K562 (cell line): ENCODE measurements around the gene TNN. TPM values are rescaled to one million over a fixed set of nuclear protein-coding genes. Genes with fewer than 3 reads are reported as not detected.

Experiments
- COPS2 ChIP-seq: fragments of 450-650 bp; conservative IDR thresholded peaks from 2 replicates; pipeline ENCODE4 v1.6.1; 2016; ENCODE audit warnings: mild to moderate bottlenecking, moderate library complexity
- EP300 ChIP-seq: IDR thresholded peaks from 2 replicates; pipeline ENCODE4 v1.6.1; 2012; ENCODE audit warnings: low read length, improper control_type of control experiment
- MED1 ChIP-seq: sonication (generic); formaldehyde crosslinking; IDR thresholded peaks from 2 replicates; pipeline ENCODE4 v1.8.1; 2023; ENCODE audit warnings: missing genetic modification reagents, borderline replicate concordance
- NCOR1 ChIP-seq: fragments of 450-650 bp; IDR thresholded peaks from 2 replicates; pipeline ENCODE4 v1.6.1; 2016; ENCODE audit warnings: mild to moderate bottlenecking, moderate library complexity
- PHF20 ChIP-seq: fragments of 450-650 bp; IDR thresholded peaks from 2 replicates; pipeline ENCODE4 v1.6.1; 2018; ENCODE audit not compliant: partially characterized antibody
- SRSF7 ChIP-seq: fragments of 200-400 bp; formaldehyde crosslinking; optimal IDR thresholded peaks from 2 replicates; pipeline ENCODE3; 2017; ENCODE audit warnings: mild to moderate bottlenecking, low read depth, low read length
- XRCC3 ChIP-seq: fragments of 450-650 bp; IDR thresholded peaks from 2 replicates; pipeline ENCODE4 v1.6.1; 2017; ENCODE audit warnings: mild to moderate bottlenecking, moderate library complexity
- ZBTB7A ChIP-seq: IDR thresholded peaks from 2 replicates; pipeline ENCODE4 v1.6.1; 2011; ENCODE audit warnings: low read depth, mild to moderate bottlenecking, low read length, moderate library complexity, borderline replicate concordance; ENCODE audit not compliant: control insufficient read depth
- ZNF12 ChIP-seq: sonication (generic); formaldehyde crosslinking; IDR thresholded peaks from 2 replicates; pipeline ENCODE4 v1.4.0; 2020; ENCODE audit warnings: mild to moderate bottlenecking, missing genetic modification reagents
- polyA plus RNA-seq, 8 experiments: library from polyadenylated mRNA; depleted of rRNA in 4 of 8; stranded (reverse) in 5 of 8; unstranded in 3 of 8; fragments of >200 nt; fragmentation: Nextera tagmentation in 2 of 8; fragmentation: Illumina TruSeq in 1 of 8; extraction: Ambion mirVana in 2 of 8; extraction: Trizol in 1 of 8; gene quantifications; 2 replicates each; pipeline versions ENCODE4 v1.2.1 to v1.2.3, GENCODE V29; 2011 to 2014; ENCODE audit warnings: inconsistent platforms in 1 of 8, missing spikeins in 1 of 8
- total RNA-seq, 7 experiments: library from RNA; depleted of rRNA in 6 of 7; stranded (reverse); fragments of >200 nt in 6 of 7; fragmentation: Illumina TruSeq in 2 of 7; extraction: Trizol in 2 of 7; gene quantifications; 2 replicates each; pipeline versions ENCODE4 v1.2.1 to v1.2.3, GENCODE V29; 2011 to 2021; ENCODE audit warnings: low replicate concordance in 1 of 7
- TF ChIP-seq, protein P1 (sequence below): fragments of 450-650 bp; IDR thresholded peaks from 2 replicates; pipeline ENCODE4 v1.6.1; 2014; ENCODE audit warnings: low read depth, mild to moderate bottlenecking, moderate library complexity, borderline replicate concordance
- TF ChIP-seq, protein P2 (sequence below): fragments of 250-450 bp; sonication (Bioruptor Pico); IDR thresholded peaks from 2 replicates; pipeline ENCODE4 v1.4.0; 2020; ENCODE audit warnings: mild to moderate bottlenecking, moderate library complexity
- TF ChIP-seq, protein P3 (sequence below), 2 experiments: fragments of 450-650 bp; IDR thresholded peaks; 2 replicates each; pipeline ENCODE4 v1.6.1; 2016; ENCODE audit warnings: mild to moderate bottlenecking in 2 of 2, borderline replicate concordance in 1 of 2, low read depth in 1 of 2, moderate library complexity in 1 of 2

The TNN gene
- total and polyA plus RNA-seq, 9 of the 15 experiments (the other 6 are each of a cell fraction or from before 2014, with no cell fraction given) = 0.01 to 0.09 (median 0.07) TPM; not detected in 4

DNA sequence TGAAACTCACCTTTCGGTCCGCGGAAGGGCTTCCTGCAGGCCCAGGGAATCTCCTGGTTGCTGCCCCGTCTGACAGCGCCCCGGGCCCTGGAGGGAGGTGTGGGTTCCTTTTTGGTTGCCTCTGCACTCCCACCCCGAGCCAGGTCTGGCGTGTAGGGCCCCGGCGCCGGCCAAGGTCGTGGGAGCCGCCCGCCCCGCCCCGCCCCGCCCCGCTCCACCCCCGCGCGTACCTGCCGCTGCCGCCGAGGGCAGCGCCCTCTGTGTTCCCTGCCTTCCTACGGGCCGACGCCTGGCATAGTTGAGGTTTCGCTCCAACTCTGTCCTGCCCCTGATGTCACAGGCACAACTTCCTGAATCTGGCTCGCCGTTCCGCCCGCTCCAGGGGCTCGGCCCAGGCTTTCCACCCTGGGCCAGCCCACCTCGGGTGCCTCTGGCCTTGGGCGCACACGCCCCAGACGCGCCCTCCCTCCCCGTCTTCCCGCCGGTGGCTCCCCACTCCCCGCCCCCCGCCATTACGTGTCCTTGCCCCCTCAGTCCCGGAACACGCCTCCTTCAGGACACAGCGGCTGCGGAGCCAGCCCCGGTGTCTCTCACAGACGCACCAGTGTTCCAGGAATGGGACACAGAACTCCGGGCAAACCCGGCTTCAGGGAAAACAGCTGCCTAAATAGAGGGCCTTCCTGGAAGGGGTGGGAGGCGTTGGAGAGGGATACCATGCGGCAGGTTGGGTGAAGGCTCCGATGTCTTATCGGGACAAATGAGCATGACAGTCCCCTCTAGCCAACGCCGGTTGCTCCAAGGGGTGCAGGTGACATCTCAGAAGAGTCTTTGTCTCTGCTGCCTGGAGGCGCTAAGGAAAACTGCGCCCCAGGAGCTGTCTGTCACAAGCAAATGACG, 125.2 kb downstream of the TNN start, which contains the start of gene KIAA0040 (continued):
- no peak for TF ChIP-seq COPS2
- TF ChIP-seq ZBTB7A = peak; percentile 74; the same call in 1 of the 2 replicates
- TF ChIP-seq EP300 = 0 out of 2 replicates have a peak, but pooled peaks have one; percentile 0
- TF ChIP-seq PHF20 = peak; percentile 23
- no peak for TF ChIP-seq ZNF12
- TF ChIP-seq, protein P1, sequence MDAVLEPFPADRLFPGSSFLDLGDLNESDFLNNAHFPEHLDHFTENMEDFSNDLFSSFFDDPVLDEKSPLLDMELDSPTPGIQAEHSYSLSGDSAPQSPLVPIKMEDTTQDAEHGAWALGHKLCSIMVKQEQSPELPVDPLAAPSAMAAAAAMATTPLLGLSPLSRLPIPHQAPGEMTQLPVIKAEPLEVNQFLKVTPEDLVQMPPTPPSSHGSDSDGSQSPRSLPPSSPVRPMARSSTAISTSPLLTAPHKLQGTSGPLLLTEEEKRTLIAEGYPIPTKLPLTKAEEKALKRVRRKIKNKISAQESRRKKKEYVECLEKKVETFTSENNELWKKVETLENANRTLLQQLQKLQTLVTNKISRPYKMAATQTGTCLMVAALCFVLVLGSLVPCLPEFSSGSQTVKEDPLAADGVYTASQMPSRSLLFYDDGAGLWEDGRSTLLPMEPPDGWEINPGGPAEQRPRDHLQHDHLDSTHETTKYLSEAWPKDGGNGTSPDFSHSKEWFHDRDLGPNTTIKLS = no peak
- no peak for TF ChIP-seq MED1
- TF ChIP-seq, protein P2, sequence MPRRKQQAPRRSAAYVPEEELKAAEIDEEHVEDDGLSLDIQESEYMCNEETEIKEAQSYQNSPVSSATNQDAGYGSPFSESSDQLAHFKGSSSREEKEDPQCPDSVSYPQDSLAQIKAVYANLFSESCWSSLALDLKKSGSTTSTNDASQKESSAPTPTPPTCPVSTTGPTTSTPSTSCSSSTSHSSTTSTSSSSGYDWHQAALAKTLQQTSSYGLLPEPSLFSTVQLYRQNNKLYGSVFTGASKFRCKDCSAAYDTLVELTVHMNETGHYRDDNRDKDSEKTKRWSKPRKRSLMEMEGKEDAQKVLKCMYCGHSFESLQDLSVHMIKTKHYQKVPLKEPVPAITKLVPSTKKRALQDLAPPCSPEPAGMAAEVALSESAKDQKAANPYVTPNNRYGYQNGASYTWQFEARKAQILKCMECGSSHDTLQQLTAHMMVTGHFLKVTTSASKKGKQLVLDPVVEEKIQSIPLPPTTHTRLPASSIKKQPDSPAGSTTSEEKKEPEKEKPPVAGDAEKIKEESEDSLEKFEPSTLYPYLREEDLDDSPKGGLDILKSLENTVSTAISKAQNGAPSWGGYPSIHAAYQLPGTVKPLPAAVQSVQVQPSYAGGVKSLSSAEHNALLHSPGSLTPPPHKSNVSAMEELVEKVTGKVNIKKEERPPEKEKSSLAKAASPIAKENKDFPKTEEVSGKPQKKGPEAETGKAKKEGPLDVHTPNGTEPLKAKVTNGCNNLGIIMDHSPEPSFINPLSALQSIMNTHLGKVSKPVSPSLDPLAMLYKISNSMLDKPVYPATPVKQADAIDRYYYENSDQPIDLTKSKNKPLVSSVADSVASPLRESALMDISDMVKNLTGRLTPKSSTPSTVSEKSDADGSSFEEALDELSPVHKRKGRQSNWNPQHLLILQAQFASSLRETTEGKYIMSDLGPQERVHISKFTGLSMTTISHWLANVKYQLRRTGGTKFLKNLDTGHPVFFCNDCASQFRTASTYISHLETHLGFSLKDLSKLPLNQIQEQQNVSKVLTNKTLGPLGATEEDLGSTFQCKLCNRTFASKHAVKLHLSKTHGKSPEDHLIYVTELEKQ (CRISPR knock-in tag) = no peak
- no peak for TF ChIP-seq XRCC3
- no peak for TF ChIP-seq SRSF7
- TF ChIP-seq, protein P3, sequence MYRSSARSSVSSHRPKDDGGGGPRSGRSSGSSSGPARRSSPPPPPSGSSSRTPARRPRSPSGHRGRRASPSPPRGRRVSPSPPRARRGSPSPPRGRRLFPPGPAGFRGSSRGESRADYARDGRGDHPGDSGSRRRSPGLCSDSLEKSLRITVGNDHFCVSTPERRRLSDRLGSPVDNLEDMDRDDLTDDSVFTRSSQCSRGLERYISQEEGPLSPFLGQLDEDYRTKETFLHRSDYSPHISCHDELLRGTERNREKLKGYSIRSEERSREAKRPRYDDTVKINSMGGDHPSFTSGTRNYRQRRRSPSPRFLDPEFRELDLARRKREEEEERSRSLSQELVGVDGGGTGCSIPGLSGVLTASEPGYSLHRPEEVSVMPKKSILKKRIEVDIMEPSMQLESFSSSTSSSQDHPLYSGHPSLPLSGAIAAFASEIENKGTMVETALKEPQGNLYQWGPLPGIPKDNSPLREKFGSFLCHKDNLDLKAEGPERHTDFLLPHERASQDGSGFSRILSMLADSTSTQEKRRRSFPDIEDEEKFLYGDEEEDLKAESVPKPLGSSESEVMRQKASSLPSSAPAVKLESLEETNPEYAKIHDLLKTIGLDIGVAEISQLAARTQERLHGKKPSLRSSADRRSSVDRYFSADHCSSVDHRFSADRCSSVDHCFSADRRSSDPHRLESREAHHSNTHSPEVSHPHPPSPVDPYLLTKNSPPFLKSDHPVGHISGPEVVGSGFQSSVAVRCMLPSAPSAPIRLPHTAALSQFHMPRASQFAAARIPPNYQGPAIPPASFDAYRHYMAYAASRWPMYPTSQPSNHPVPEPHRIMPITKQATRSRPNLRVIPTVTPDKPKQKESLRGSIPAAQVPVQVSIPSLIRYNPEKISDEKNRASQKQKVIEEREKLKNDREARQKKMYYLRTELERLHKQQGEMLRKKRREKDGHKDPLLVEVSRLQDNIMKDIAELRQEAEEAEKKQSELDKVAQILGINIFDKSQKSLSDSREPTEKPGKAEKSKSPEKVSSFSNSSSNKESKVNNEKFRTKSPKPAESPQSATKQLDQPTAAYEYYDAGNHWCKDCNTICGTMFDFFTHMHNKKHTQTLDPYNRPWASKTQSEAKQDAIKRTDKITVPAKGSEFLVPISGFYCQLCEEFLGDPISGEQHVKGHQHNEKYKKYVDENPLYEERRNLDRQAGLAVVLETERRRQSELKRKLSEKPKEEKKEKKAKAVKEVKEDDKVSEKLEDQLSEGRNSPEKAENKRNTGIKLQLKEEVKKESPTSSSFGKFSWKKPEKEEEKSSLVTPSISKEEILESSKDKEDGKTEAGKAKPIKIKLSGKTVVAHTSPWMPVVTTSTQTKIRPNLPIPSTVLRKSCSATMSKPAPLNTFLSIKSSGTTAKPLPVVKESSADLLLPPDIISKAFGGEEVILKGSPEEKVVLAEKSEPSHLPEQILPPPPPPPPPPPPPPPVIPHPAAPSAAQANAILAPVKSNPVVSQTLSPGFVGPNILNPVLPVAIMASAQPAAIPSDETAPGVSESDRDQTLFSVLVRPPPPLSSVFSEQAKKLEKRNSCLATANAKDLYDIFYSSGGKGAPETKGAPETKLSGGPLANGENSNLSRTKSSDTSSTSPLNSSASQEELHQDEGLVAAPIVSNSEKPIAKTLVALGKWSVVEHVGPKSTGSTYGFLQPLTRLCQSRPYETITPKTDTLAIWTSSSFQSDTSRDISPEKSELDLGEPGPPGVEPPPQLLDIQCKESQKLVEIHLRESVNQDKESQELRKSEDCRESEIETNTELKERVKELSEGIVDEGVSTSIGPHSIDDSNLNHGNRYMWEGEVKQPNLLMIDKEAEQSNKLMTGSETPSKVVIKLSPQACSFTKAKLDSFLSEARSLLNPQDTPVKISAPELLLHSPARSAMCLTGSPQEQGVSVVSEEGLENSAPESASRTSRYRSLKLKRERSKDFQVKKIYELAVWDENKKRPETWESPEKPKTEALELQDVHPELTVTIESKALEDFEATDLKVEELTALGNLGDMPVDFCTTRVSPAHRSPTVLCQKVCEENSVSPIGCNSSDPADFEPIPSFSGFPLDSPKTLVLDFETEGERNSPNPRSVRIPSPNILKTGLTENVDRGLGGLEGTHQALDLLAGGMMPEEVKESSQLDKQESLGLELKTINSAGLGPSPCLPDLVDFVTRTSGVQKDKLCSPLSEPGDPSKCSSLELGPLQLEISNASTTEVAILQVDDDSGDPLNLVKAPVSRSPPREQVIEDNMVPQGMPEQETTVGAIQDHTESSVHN (IDR thresholded peaks at IDR 0.05; ENCODE audit: borderline replicate concordance in 1 of 2, low read depth in 1 of 2) = no peak
- peak; percentile 55; the same call in 1 of the 2 replicates for TF ChIP-seq NCOR1
